Fibroblast of villous mesenchyme (primary cell): ENCODE data around the gene FBXO11. TPM values are rescaled to one million over a fixed set of nuclear protein-coding genes. Genes with fewer than 3 reads are reported as not detected.

Source experiments
- DNase-seq: peaks from one replicate; pipeline ENCODE4 v3.0.0-alpha.2; 2010; ENCODE audit warnings: low read depth
- H3K4me3 ChIP-seq: 2 replicates; pipeline ENCODE4 v1.5.1; 2011; ENCODE audit warnings: low read depth, mild to moderate bottlenecking, low read length
- CTCF ChIP-seq: IDR thresholded peaks from 2 replicates; pipeline ENCODE4 v1.5.1; 2012; ENCODE audit warnings: low read depth, mild to moderate bottlenecking, low read length; ENCODE audit not compliant: insufficient read depth
- total RNA-seq: library from RNA; depleted of rRNA; stranded (reverse); fragments of >200 nt; gene quantifications from 2 replicates; pipeline ENCODE4 v1.2.3, GENCODE V29; 2012

The FBXO11 gene
- total RNA-seq, 1 donor: 48.8 TPM

GRCh38 chr2:47876912-47877311 is 29.4 kb downstream of the FBXO11 start:
- DNase-seq: no peak
- TF ChIP-seq CTCF: no peak
- no peak overlapping the region for H3K4me3 ChIP-seq

GRCh38 chr2:47872941-47873340 is 33.4 kb downstream of the FBXO11 start:
- no peak for DNase-seq
- no peak overlapping the region for H3K4me3 ChIP-seq
- TF ChIP-seq CTCF: no peak

GRCh38 chr2:47870641-47871540 is 35.4 kb downstream of the FBXO11 start:
- no peak for DNase-seq
- TF ChIP-seq CTCF: no peak
- no peak overlapping the region for H3K4me3 ChIP-seq

GRCh38 chr2:47869859-47870595 is 36.3 kb downstream of the FBXO11 start:
- DNase-seq: peak; percentile 48
- no peak overlapping the region for H3K4me3 ChIP-seq
- TF ChIP-seq CTCF: no peak

GRCh38 chr2:47868611-47869352 is 37.5 kb downstream of the FBXO11 start:
- H3K4me3 ChIP-seq: no peak overlapping the region
- TF ChIP-seq CTCF: no peak
- DNase-seq: no peak

- DNase-seq: peak; percentile 88
- H3K4me3 ChIP-seq: no peak overlapping the region
- no peak for TF ChIP-seq CTCF
Observed at GRCh38 chr2:47867205-47867604, 39.1 kb downstream of the FBXO11 start.
